CD4-positive, CD25-positive, alpha-beta regulatory T cell (primary cell): ENCODE results near the gene C20orf144. TPM values are rescaled to one million over a fixed set of nuclear protein-coding genes. Genes with fewer than 3 reads are reported as not detected.
A peak's percentile ranks its signal among the peaks of the same experiment; 100 is the strongest.

Source experiments
- ATAC-seq, 2 donors: fragments of 150-1000 bp; cut with Tn5 transposase; one replicate each; pipeline ENCODE4 v1.10.0; 2021; ENCODE audit warnings: low read depth in 2 of 2, moderate number of reproducible peaks in 2 of 2, moderate library complexity in 1 of 2
- DNase-seq, 3 donors: peaks; one replicate each; pipeline versions ENCODE4 v3.0.0 to v3.0.0-alpha.2; 2012 to 2022; ENCODE audit warnings: mixed read lengths in 1 of 3
- H3K27ac ChIP-seq: one replicate; pipeline ENCODE4 v1.7.0; 2013; ENCODE audit warnings: mild to moderate bottlenecking, low read length; ENCODE audit not compliant: insufficient read depth, poor library complexity, severe bottlenecking
- H3K27me3 ChIP-seq: one replicate; pipeline ENCODE4 v1.7.0; 2013; ENCODE audit warnings: low read length; ENCODE audit not compliant: control insufficient read depth, insufficient read depth
- H3K36me3 ChIP-seq: one replicate; pipeline ENCODE4 v1.7.0; 2013; ENCODE audit warnings: mild to moderate bottlenecking, low read length, moderate library complexity; ENCODE audit not compliant: control insufficient read depth, insufficient read depth
- H3K4me1 ChIP-seq: 2 replicates; pipeline ENCODE4 v1.7.0; 2013; ENCODE audit warnings: mild to moderate bottlenecking, low read length; ENCODE audit not compliant: insufficient read depth, control insufficient read depth, poor library complexity, severe bottlenecking
- H3K4me3 ChIP-seq: one replicate; pipeline ENCODE4 v1.7.0; 2013; ENCODE audit warnings: low read depth, mild to moderate bottlenecking, low read length, moderate library complexity
- H3K9me3 ChIP-seq, 2 experiments: 1 replicate in 1 of 2; 2 replicates in 1 of 2; pipeline ENCODE4 v1.7.0; 2013; ENCODE audit warnings: low read length in 2 of 2, mild to moderate bottlenecking in 1 of 2, moderate library complexity in 1 of 2; ENCODE audit not compliant: control insufficient read depth in 2 of 2
- H3K27ac Mint-ChIP-seq, 3 donors: one replicate each; pipeline ENCODE4 v1.8.0; 2020 to 2022; ENCODE audit warnings: mild to moderate bottlenecking in 3 of 3, mixed read lengths in 3 of 3, moderate library complexity in 2 of 3
- H3K27me3 Mint-ChIP-seq: one replicate; pipeline ENCODE4 v1.8.0; 2022; ENCODE audit warnings: mild to moderate bottlenecking, mixed read lengths
- H3K36me3 Mint-ChIP-seq: one replicate; pipeline ENCODE4 v1.8.0; 2020; ENCODE audit warnings: mixed read lengths
- H3K4me1 Mint-ChIP-seq, 4 donors: one replicate each; pipeline ENCODE4 v1.8.0; 2020 to 2022; ENCODE audit warnings: mixed read lengths in 4 of 4, mild to moderate bottlenecking in 1 of 4
- H3K4me3 Mint-ChIP-seq, 4 donors: one replicate each; pipeline ENCODE4 v1.8.0; 2020 to 2022; ENCODE audit warnings: mild to moderate bottlenecking in 4 of 4, mixed read lengths in 4 of 4, moderate library complexity in 3 of 4
- H3K9me3 Mint-ChIP-seq, 7 donors: one replicate each; pipeline ENCODE4 v1.8.0; 2020 to 2022; ENCODE audit warnings: mixed read lengths in 7 of 7, mild to moderate bottlenecking in 3 of 7, moderate library complexity in 2 of 7
- polyA plus RNA-seq, 4 donors: library from polyadenylated mRNA; unstranded; fragments of 300-500 nt; fragmentation: Illumina TruSeq; gene quantifications; one replicate each; pipeline ENCODE4 v1.2.3, GENCODE V29; 2021
- total RNA-seq: library from RNA; stranded (reverse); gene quantifications from one replicate; pipeline ENCODE4 v1.2.3, GENCODE V29; 2022

C20orf144 gene
- total and polyA plus RNA-seq, 5 donors from 2014 or later = 0.41 TPM; not detected in 4

DNA sequence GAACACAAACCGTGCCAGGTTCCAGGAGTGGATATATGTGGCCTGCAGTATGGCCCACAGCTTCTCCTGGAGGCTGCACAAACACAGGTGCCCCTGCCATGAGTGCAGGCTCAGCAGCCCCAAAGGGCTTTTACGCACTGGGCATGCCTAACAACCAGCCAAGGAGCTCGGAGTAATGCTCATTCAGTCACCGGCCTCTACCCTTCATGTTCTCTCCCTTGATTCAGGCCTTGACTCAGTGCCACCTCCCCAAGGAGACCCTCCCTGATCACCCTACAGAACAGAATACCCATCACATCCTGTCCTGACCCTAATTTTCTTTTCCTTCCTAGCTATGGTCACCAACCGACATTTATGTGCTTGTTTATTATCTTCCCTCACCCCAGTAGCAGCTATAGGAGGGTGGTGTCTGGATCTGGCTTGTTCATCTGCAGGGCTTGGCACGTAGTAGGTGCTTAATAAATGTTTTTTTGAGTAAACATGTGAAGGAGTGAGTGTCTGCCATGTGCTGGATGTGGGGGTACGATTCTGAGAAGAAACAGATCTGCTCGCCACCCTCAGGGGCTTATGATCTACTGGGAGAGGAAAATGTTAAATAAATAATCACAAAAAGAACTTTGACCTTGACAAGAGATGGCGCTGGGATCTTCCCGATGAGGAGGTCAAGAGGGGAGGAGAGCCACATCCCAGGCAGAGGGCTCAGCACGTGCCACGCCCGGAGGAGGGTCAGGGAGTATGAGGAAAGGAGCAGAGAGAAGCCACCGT lies 48.7 kb downstream of the C20orf144 start:
- no peak for ATAC-seq

DNA sequence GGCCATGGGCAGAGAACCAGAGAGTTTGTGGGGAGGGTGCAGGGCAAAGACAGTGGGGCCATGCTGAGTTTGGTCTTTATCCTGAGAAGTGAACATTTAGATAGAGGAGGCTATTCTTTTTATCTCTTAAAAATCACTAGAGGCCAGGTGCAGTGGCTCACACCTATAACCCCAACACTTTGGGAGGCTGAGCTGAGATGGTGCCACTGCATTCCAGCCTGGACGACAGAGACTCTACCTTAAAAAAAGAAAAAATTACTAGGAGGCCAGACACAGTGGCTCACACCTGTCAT lies 49.3 kb downstream of the C20orf144 start:
- ATAC-seq (no peak), DNase-seq (no peak)
- peaks cover 4 to 17% (median 10%) of the 10 kb centered on the region in 4 donors for H3K4me1 Mint-ChIP-seq
- Histone ChIP-seq H3K4me3 (no peak overlapping the region), H3K27ac (no peak overlapping the region), H3K36me3 (peaks cover 41% of the 10 kb centered on the region), H3K27me3 (no peaks in the 10 kb centered on the region), H3K9me3 (no peaks in the 10 kb centered on the region), H3K4me1 (no peaks in the 10 kb centered on the region)
- no peaks in the 10 kb centered on the region for H3K27me3 Mint-ChIP-seq
- peak overlapping the region in 1 of 3 donors; percentile 59 for H3K27ac Mint-ChIP-seq
- peaks cover 34% of the 10 kb centered on the region for H3K36me3 Mint-ChIP-seq
- peaks cover 0 to 1% (median 0%) of the 10 kb centered on the region in 7 donors for H3K9me3 Mint-ChIP-seq
- no peak overlapping the region for H3K4me3 Mint-ChIP-seq

More for the DNA sequence above, 48.7 kb downstream of the C20orf144 start:
- no peak overlapping the region for H3K4me3 ChIP-seq
- H3K27ac ChIP-seq = no peak overlapping the region
- H3K4me3 Mint-ChIP-seq = no peak overlapping the region
- H3K9me3 Mint-ChIP-seq = peaks cover 0 to 1% (median 0%) of the 10 kb centered on the region in 7 donors
- peaks cover 0 to 15% (median 8%) of the 10 kb centered on the region in 4 donors for H3K4me1 Mint-ChIP-seq
- H3K27me3 ChIP-seq = no peaks in the 10 kb centered on the region
- H3K9me3 ChIP-seq = no peaks in the 10 kb centered on the region
- no peaks in the 10 kb centered on the region for H3K27me3 Mint-ChIP-seq
- no peaks in the 10 kb centered on the region for H3K4me1 ChIP-seq
- H3K36me3 Mint-ChIP-seq = peaks cover 30% of the 10 kb centered on the region
- peaks cover 41% of the 10 kb centered on the region for H3K36me3 ChIP-seq
- H3K27ac Mint-ChIP-seq = peak overlapping the region in 1 of 3 donors; percentile 33
- DNase-seq = no peak

Other genes with a start within 250 kb of the C20orf144 start
- gene SNTA1, start 218.6 kb upstream of the C20orf144 start, total RNA-seq = 6.2 TPM
- 1 to 10 TPM; 3.8 to 8.0 (median 4.9) TPM for gene SNTA1, start 218.6 kb upstream of the C20orf144 start, polyA plus RNA-seq
- 31.0 TPM for gene CBFA2T2, start 172.2 kb upstream of the C20orf144 start, total RNA-seq
- gene CBFA2T2, start 172.2 kb upstream of the C20orf144 start, polyA plus RNA-seq = 10 to 100 TPM; 11.8 to 14.8 (median 13.2) TPM
- gene ACTL10, start 4.6 kb downstream of the C20orf144 start, total RNA-seq = 2.0 TPM
- gene ACTL10, start 4.6 kb downstream of the C20orf144 start, polyA plus RNA-seq = 10 to 100 TPM in 1 of 4 donors, 1 to 10 TPM in 3; 7.1 to 11.6 (median 8.6) TPM
- 15.6 TPM for gene NECAB3, start 12.1 kb downstream of the C20orf144 start, total RNA-seq
- 1 to 10 TPM; 3.0 to 6.3 (median 3.6) TPM for gene NECAB3, start 12.1 kb downstream of the C20orf144 start, polyA plus RNA-seq
- 3.1 TPM for gene E2F1, start 24.1 kb downstream of the C20orf144 start, total RNA-seq
- 1 to 10 TPM in 1 of 4 donors, under 1 TPM in 3; 0.48 to 2.4 (median 0.85) TPM for gene E2F1, start 24.1 kb downstream of the C20orf144 start, polyA plus RNA-seq
- gene PXMP4, start 58.0 kb downstream of the C20orf144 start, total RNA-seq = 5.3 TPM
- gene PXMP4, start 58.0 kb downstream of the C20orf144 start, polyA plus RNA-seq = 10 to 100 TPM; 10.7 to 14.5 (median 11.8) TPM
- gene ZNF341, start 69.7 kb downstream of the C20orf144 start, total RNA-seq = 4.6 TPM
- gene ZNF341, start 69.7 kb downstream of the C20orf144 start, polyA plus RNA-seq = 1 to 10 TPM in 3 of 4 donors, under 1 TPM in 1; 0.89 to 2.0 (median 1.2) TPM
- 49.0 TPM for gene CHMP4B, start 149.0 kb downstream of the C20orf144 start, total RNA-seq
- 1 to 10 TPM; 3.1 to 6.0 (median 4.2) TPM for gene CHMP4B, start 149.0 kb downstream of the C20orf144 start, polyA plus RNA-seq